CD4-positive, alpha-beta T cell (primary cell): Measurements from ENCODE around the gene COL17A1. TPM values are rescaled to one million over a fixed set of nuclear protein-coding genes. Genes with fewer than 3 reads are reported as not detected.

Source experiments
- ATAC-seq: fragments of 200-7000 bp; cut with Tn5 transposase; one replicate; pipeline ENCODE4 v1.10.0; 2022; ENCODE audit warnings: mild to moderate bottlenecking; ENCODE audit not compliant: poor library complexity
- CTCF ChIA-PET: fragments of 350-600 bp; sonication (Branson Sonifier 250); formaldehyde crosslinking; loops from one replicate; lab custom pipeline; 2021; ENCODE audit warnings: antibody characterized with exemption, inconsistent platforms; lab: Charles Lee
- POLR2A ChIA-PET: fragments of 350-600 bp; sonication (Branson Sonifier 250); formaldehyde crosslinking; loops from one replicate; lab custom pipeline; 2021; ENCODE audit warnings: antibody characterized with exemption, inconsistent platforms; lab: Charles Lee
- DNase-seq, 14 experiments: peaks; one replicate each; pipeline ENCODE4 v3.0.0-alpha.2; 2013 to 2020; ENCODE audit warnings: mixed read lengths in 2 of 14
- H3K27ac ChIP-seq, 2 donors: one replicate each; pipeline versions ENCODE4 v1.5.1 to v1.7.0; 2013; ENCODE audit warnings: low read length in 2 of 2, low read depth in 1 of 2, mild to moderate bottlenecking in 1 of 2
- H3K27me3 ChIP-seq, 2 experiments: 1 replicate in 1 of 2; 2 replicates in 1 of 2; pipeline versions ENCODE4 v1.6.1 to v1.7.0; 2013; ENCODE audit warnings: low read length in 2 of 2, control low read depth in 1 of 2, mild to moderate bottlenecking in 1 of 2, moderate library complexity in 1 of 2; ENCODE audit not compliant: insufficient read depth in 2 of 2, control insufficient read depth in 1 of 2
- H3K36me3 ChIP-seq: one replicate; pipeline ENCODE4 v1.6.1; 2013; ENCODE audit warnings: low read length, control low read depth; ENCODE audit not compliant: insufficient read depth
- H3K4me1 ChIP-seq: one replicate; pipeline ENCODE4 v1.6.1; 2013; ENCODE audit warnings: low read length, control low read depth; ENCODE audit not compliant: insufficient read depth
- H3K4me3 ChIP-seq: one replicate; pipeline ENCODE4 v1.5.1; 2013; ENCODE audit warnings: mild to moderate bottlenecking, low read length, moderate library complexity
- H3K9me3 ChIP-seq, 2 experiments: 1 replicate in 1 of 2; 2 replicates in 1 of 2; pipeline versions ENCODE4 v1.6.1 to v1.7.0; 2013; ENCODE audit warnings: low read length in 2 of 2, mild to moderate bottlenecking in 2 of 2, control low read depth in 1 of 2, moderate library complexity in 1 of 2; ENCODE audit not compliant: control insufficient read depth in 1 of 2, insufficient read depth in 1 of 2
- H3K27ac Mint-ChIP-seq: one replicate; pipeline ENCODE4 v1.8.0; 2020; ENCODE audit warnings: mixed read lengths
- H3K27me3 Mint-ChIP-seq: one replicate; pipeline ENCODE4 v1.8.0; 2021; ENCODE audit warnings: mixed read lengths
- H3K36me3 Mint-ChIP-seq: one replicate; pipeline ENCODE4 v1.8.0; 2021; ENCODE audit warnings: low read depth, mixed read lengths
- H3K4me1 Mint-ChIP-seq: one replicate; pipeline ENCODE4 v1.8.0; 2021; ENCODE audit warnings: low read depth, mixed read lengths
- H3K4me3 Mint-ChIP-seq: one replicate; pipeline ENCODE4 v1.8.0; 2020; ENCODE audit warnings: mild to moderate bottlenecking, mixed read lengths
- H3K9me3 Mint-ChIP-seq: one replicate; pipeline ENCODE4 v1.8.0; 2020; ENCODE audit warnings: mixed read lengths
- intact Hi-C, 2 experiments: fragments of 100-400 bp; cut with DNase I in 1 of 2; cut with micrococcal nuclease in 1 of 2; formaldehyde crosslinking; loops; one replicate each; pipeline versions ENCODE4 v1.15.1 to v1.9.0; 2023 to 2025; cut with DNase I, micrococcal nuclease
- total RNA-seq, 174 experiments: library from RNA in 2 of 174; stranded (reverse) in 2 of 174; gene quantifications; one replicate each; pipeline ENCODE4 v1.2.3 and lab custom pipeline; 2021 to 2026
- TF ChIP-seq, protein P1 (sequence below): fragments of 200-600 bp; IDR thresholded peaks from one replicate; pipeline ENCODE4 v1.8.0; 2022; ENCODE audit warnings: antibody characterized with exemption, mild to moderate bottlenecking

The COL17A1 gene
- total RNA-seq, 2 experiments from 2014 or later = not detected

GRCh38 chr10:104127411-104127810 is 41.7 kb upstream of the COL17A1 start:
- H3K9me3 ChIP-seq = no peaks in the 10 kb centered on the region
- H3K27me3 ChIP-seq = no peaks in the 10 kb centered on the region
- peak in 3 of 14 experiments; percentile 10 to 48 (median 39) for DNase-seq
- Mint-ChIP-seq H3K36me3 (peaks cover 19% of the 10 kb centered on the region), H3K27me3 (no peaks in the 10 kb centered on the region), H3K4me1 (peaks cover 18% of the 10 kb centered on the region), H3K27ac (no peak overlapping the region), H3K4me3 (no peak overlapping the region), H3K9me3 (no peaks in the 10 kb centered on the region)
- POLR2A ChIA-PET = no interaction called here
- CTCF ChIA-PET = interaction anchor here (1.4 kb wide), 1 partner anchor 99 kb away, joined by 4 read pairs; no protein-coding TSS in a partner anchor
- H3K4me3 ChIP-seq = no peak overlapping the region
- TF ChIP-seq, protein P1, sequence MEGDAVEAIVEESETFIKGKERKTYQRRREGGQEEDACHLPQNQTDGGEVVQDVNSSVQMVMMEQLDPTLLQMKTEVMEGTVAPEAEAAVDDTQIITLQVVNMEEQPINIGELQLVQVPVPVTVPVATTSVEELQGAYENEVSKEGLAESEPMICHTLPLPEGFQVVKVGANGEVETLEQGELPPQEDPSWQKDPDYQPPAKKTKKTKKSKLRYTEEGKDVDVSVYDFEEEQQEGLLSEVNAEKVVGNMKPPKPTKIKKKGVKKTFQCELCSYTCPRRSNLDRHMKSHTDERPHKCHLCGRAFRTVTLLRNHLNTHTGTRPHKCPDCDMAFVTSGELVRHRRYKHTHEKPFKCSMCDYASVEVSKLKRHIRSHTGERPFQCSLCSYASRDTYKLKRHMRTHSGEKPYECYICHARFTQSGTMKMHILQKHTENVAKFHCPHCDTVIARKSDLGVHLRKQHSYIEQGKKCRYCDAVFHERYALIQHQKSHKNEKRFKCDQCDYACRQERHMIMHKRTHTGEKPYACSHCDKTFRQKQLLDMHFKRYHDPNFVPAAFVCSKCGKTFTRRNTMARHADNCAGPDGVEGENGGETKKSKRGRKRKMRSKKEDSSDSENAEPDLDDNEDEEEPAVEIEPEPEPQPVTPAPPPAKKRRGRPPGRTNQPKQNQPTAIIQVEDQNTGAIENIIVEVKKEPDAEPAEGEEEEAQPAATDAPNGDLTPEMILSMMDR = no peak
- no peak for ATAC-seq
- no peak overlapping the region for H3K27ac ChIP-seq
- peaks cover 1% of the 10 kb centered on the region for H3K4me1 ChIP-seq
- intact Hi-C loops = loop anchor here in 1 of 2 experiments (10.0 kb wide), 1 partner anchor 933 kb away; the partner anchor contains the start of gene NT5C2
- H3K36me3 ChIP-seq = peaks cover 9% of the 10 kb centered on the region

- H3K27me3 ChIP-seq = no peaks in the 10 kb centered on the region
- no peaks in the 10 kb centered on the region for H3K9me3 ChIP-seq
- H3K4me1 Mint-ChIP-seq = peaks cover 37% of the 10 kb centered on the region
- no peaks in the 10 kb centered on the region for H3K9me3 Mint-ChIP-seq
- ATAC-seq (no peak), DNase-seq (peak in 3 of 14 experiments; percentile 18 to 33 (median 32))
- no peak overlapping the region for H3K27ac ChIP-seq
- intact Hi-C loops = loop anchor here (1.0 to 10.0 kb wide), 6 partner anchors 95 to 929 kb away; partner anchors contain the start of genes CFAP43 (in 1 of the 2) and NT5C2 (in 1 of the 2)
- ChIA-PET CTCF (interaction anchor here (1.0 to 3.5 kb wide), 3 partner anchors 95 to 233 kb away, joined by 3 to 13 read pairs (median 5); no protein-coding TSS in a partner anchor), POLR2A (interaction anchor here (0.8 to 3.9 kb wide), 5 partner anchors 146 to 411 kb away, joined by 3 to 45 read pairs (median 4); partner anchors contain the start of genes GSTO2 and SLK)
- peaks cover 9% of the 10 kb centered on the region for H3K36me3 ChIP-seq
- H3K27me3 Mint-ChIP-seq = no peaks in the 10 kb centered on the region
- peaks cover 34% of the 10 kb centered on the region for H3K36me3 Mint-ChIP-seq
- peak overlapping the region; percentile 86 for H3K4me3 Mint-ChIP-seq
- no peak overlapping the region for H3K4me3 ChIP-seq
- TF ChIP-seq, protein P1 = peak; percentile 27
- H3K4me1 ChIP-seq = peaks cover 10% of the 10 kb centered on the region
- peak overlapping the region; percentile 100 for H3K27ac Mint-ChIP-seq
Observed at GRCh38 chr10:104123397-104123796, 37.7 kb upstream of the COL17A1 start.

GRCh38 chr10:104122225-104123107 is 36.8 kb upstream of the COL17A1 start:
- ATAC-seq = no peak
- no peak for DNase-seq
- H3K36me3 Mint-ChIP-seq = peaks cover 34% of the 10 kb centered on the region
- Histone ChIP-seq H3K9me3 (no peaks in the 10 kb centered on the region), H3K4me1 (peaks cover 10% of the 10 kb centered on the region), H3K27ac (peak overlapping the region; percentile 88 to 93), H3K36me3 (peaks cover 9% of the 10 kb centered on the region), H3K4me3 (peak overlapping the region; percentile 94), H3K27me3 (no peaks in the 10 kb centered on the region)
- H3K9me3 Mint-ChIP-seq = no peaks in the 10 kb centered on the region
- intact Hi-C loops = loop anchor here (1.0 to 10.0 kb wide), 6 partner anchors 94 to 928 kb away; partner anchors contain the start of genes CFAP43 (in 1 of the 2) and NT5C2 (in 1 of the 2)
- CTCF ChIA-PET = interaction anchor here (0.6 to 3.5 kb wide), 23 partner anchors 9 to 460 kb away, joined by 3 to 13 read pairs (median 4); no protein-coding TSS in a partner anchor
- TF ChIP-seq, protein P1 = no peak
- H3K27ac Mint-ChIP-seq = peak overlapping the region; percentile 100
- peaks cover 37% of the 10 kb centered on the region for H3K4me1 Mint-ChIP-seq
- POLR2A ChIA-PET = interaction anchor here (0.6 to 3.9 kb wide), 39 partner anchors 9 to 930 kb away, joined by 3 to 45 read pairs (median 5); partner anchors contain the start of genes GSTO1, GSTO2, ITPRIP and NT5C2
- peak overlapping the region; percentile 97 for H3K4me3 Mint-ChIP-seq
- H3K27me3 Mint-ChIP-seq = no peaks in the 10 kb centered on the region
